IPS DF 4.7 (cell line): Measurements from ENCODE around the gene LTB4R.
"Not testable (repeated sequence)": the region's sequence is repeated elsewhere in the genome, so short reads cannot be mapped to it uniquely, and the experiment has no call there.

ENCODE experiments used
- DNase-seq: peaks from one replicate; pipeline ENCODE4 v3.0.0-alpha.2; 2013; ENCODE audit warnings: low spot score; ENCODE audit errors: extremely low read depth

Gene LTB4R

DNA sequence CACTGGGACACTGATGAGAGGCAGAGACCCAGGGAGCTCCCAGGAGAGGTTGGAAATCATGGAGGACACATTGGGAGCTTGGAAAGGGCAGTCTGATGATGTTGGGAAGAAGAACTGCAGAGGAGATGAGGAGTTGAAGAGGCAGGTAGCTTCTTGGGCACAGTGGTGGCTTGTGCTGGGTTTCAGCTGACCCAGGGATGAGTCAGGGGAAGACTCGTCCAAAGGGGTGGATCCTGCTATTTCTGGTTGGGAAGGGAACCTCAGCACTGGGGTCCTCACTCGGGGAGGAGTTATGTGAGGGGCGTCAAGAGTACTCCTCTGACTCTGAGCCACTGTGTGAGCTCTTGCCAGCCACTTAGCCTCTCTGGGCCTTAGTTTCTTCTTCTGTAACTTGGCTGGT lies 12.0 kb downstream of the LTB4R start:
- DNase-seq, result no peak

DNA sequence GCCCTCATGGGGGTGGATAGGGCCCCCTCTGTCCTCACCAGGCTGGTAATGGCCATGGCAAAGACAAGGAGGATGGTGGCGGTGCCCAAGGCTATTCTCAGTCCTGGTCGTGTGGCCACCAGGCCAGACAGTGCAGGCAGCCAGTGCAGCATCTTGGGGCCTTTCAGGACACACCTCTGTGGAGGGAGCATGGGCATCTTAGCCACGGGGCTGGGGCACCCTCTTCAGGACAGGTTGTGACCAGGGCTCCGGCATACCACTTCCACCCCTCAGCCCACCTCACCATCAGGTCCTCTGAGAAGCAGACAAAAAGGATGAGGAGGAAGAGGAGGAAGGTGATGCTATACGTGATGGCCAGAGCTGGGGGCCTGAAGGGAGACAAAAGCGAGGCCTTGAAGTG lies 12.7 kb downstream of the LTB4R start:
- no peak for DNase-seq

DNA sequence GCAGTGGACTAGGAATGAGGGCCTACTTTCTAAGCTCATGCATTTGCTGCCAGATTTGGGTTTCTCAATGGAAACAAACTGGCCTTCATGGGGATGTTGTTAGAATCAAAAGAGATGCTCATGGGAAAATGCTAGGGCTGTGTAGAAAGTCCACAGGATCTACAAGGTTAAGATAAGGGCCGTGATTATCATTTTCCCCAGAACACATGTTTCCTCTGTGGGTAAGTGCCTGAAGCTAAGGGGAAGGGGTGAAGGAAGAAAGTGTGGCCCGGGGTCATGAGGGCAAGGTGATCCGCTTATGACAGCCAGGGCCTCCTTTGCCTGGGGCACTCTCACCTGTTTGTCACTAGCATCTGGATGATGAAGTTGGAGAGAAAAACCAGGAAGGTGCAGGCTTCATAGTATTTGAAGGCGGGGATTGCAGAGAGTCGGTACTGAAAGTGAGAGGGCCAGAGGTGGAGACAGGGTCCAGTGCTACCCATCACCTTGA lies 13.8 kb downstream of the LTB4R start:
- no peak for DNase-seq

DNA sequence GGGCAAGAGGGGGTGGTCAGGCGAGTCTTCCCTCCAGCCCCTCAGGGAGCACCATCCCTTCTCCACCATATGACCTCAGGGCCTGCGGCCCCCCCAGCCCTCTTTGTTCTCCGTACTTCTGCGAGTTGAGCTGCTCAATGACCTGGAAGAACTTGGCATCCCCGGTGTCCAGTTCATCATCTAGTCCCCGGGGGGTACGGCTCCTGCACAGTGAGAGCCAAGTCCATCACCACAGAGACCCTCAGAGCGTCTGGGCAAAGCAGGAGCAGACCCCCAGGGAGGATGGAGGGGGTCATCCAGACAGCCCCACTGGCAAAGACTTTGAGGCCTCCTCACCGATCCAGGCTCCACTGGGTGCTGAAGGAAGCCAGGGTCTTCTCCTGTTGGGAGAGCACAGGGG lies 14.7 kb downstream of the LTB4R start:
- no peak for DNase-seq

DNA sequence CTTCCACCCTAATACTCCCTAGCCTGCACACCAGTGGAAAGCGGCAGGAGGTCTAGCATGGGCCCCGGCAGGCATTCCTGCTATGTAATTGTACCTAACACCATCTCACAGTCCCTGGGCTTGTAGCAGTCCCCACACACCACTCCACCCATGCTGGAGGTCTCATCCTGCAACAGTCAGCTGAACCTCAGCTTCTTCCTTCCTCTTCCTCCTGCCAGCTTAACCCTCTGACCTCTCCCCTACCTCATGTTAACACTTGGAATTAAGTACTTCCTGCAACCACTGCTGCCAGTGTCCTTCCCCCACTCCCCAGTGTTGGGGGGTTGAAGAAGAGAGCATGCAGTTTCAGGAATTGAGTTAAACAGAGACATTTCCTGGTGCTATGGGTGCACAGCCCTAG lies 16.0 kb downstream of the LTB4R start:
- DNase-seq, result no peak

DNA sequence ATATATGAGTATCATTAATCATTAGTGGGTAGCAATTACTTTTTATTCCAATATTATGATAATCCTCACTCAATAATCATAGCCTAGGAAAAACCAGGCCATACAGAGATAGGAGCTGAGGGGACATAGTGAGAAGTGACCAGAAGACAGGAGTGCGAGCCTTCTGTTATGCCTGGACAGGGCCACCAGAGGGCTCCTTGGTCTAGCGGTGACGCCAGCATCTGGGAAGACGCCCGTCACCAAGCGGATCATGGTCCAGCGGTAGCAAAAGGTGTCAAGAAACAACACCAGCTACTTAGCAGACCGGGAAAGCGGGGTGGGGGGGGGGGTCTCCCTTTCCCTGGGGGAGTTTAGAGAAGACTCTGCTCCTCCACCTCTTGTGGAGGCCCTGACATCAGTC lies 16.6 kb downstream of the LTB4R start:
- not testable (repeated sequence) for DNase-seq

DNA sequence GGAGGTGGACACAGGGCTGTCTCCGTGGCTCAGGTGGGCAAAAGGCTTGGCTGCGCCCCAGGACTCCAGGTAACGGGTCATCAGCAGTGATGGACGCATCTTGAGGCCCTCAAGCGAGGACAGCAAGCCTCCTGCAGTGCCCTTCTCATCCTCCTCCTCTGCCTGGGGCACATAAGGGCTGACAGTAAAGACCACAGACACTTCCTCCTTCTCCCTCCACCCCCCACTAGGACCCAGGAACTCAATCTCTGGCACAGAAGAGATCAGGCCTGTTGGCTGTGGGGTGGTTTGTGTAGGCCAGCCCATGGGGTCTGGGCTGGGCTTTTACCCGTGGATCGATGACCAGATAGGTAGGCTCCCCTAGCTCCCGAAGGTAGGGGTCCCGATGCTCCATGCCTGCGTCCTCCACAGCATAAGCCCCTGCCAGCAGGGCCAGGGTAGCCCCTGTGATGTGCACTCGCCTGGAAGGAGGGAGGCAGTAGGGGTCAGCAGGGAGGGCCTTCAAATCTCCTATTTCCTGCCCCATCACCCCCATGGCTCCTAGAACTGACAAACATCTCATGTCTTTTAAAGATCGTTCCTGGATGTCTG lies 17.9 kb downstream of the LTB4R start:
- DNase-seq, result no peak

DNA sequence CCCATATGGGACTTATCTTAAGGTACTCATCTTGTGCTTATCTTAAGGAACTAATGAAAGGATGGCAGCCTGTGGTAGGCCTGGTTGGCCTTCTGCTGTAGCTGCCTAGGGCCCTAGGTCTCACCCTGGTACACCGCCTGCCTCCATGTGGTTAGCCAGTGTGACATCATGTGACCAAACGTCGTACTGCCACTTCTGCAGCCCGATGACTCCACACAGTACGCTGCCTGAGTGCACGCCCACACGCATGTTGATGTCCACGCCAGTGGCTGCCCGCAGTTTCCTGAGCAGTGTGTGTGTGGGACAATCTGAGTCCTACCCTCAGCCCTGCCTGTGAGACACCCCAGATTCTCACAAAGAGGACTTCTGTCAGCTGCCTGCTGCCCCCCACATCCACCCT lies 18.4 kb downstream of the LTB4R start:
- DNase-seq, result no peak

DNA sequence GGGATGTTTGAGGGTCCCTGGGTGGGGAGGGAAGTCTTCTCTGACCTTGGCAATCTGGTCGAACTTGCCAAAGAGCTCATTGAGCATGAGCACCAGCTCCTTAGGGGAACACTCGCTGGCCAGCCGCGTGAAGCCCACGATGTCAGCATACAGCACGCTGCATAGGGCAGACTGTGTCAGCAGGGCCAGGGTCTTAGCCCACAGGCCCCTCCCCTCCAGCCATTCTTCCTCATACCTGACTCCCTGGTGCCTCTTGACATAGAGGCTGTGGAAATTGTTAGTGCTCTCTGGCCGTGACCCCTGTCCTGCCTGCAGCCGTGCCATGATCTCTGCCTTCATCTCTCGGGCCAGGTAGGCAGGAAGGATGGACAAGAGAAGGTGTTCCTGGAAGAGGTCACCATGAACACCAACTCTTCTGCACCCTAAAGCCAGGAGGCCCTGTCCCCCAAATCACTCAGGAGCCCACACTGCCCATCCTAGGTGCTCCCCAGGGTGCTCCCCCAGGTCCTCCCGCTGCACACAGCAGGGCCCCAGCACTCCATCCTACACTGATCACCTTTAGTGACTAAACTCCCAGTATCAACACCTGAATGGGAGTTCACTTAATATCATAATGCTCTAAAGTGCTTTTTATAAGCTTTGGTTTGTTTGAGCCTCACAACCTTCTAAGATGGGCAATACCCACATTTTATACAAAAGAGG lies 19.8 kb downstream of the LTB4R start:
- DNase-seq, result no peak

DNA sequence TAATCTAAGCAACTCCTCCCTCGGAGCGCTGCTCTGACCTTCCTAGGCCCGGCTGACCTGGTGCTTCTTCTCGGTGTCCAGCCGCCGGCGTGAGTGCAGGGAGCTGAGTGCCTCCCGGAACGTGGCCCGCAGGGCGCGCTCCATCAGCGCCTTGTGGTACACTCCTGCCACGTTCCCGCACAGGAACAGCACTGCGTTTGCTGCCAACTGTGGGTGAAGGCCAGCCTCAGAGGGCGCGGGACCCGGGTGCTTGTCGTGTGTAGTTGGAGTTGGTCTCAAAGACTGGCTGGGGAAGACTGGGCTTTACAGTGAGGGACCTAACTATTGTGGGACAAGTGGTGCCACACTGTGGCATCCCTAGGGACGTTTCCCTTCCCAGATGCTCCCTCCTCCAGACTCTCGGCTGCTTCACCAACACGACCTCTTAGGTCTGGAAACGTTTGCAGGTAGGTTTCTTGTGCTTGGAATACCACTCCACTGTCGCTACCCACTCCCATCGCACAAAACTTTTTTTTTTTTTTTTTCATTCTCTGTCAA lies 20.5 kb downstream of the LTB4R start:
- no peak for DNase-seq

DNA sequence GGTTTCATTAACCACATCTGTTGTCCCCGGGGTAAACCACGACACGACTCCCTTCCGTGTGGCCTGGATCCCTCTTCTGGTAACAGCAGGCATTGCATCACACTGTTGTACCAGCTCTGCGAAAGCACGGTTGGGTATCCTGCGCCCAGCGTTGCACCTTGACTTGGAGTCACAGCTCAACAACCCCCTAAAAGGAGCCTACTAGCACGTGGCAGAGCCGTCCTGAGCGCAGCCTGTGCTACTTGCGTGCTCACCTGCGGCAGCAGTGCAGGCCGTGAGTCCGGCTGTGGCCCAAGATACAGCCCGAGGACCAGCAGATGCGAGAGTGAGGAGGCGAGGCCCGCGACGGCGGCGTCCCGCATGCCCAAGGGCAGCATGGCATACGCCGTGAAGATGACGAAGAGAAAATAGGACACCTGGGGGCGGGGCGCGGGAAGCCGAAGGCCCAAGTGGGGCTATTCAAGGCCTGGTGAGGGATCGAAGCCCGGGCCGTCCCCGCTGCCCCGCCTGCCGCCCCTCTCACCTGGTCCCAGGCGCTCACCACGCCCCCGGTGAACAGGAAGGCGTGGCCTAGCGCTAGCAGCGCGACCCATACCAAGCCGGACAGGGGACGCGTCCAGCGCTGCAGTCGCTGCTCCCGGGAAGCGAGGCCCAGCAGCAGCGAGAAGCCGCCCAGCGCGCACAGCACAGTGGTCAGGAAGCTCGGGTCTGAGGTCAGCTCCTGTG lies 21.1 kb downstream of the LTB4R start:
- no peak for DNase-seq

DNA sequence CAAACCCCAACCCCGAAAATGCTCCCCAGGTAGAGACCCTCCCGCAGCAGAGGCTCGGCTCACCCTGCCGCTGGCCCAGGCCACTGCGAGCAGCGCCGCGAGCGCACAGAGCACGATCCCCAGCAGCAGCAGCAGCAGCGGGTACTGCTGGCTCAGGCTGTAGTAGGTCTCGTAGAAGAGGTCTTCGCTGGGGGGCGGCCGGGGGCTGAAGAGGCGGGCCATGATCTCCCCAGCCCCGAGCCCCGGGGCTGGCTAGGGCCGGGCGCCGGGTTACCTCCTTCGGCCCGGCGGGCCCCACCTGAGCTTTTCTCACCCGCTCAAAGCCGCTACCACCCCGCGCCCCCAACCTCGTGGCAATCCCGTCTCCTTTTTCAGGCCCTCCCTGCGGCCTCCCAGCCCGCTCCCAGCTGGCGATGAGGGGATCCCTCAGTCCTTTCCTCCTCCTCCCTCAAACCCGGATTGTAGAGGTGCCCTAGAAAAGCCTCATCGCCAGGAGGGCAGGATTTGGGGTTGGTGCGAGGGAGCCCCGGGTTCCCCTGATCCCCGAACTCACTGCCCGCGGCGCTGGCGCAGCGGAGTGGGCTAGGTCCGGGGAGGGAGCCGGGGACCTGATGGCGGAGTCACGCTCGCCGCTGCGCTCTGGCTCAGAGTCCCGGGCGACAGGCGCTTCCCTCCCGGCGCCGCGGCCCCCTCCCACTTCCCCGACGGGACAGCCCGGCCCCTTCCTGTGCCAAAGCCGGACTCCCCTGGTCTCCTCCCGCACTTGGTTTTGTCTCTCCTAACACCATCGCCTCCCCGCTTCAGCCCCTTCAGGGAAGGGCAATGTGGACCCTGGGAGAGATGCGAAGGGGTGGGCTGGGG lies 23.4 kb downstream of the LTB4R start, which contains the start of gene ADCY4:
Gene ADCY4, minus strand, starts transcription at position 641 of the 861 bp plus-strand sequence. Its CDS starts 419 bp downstream, at position 222.
- DNase-seq, result no peak

DNA sequence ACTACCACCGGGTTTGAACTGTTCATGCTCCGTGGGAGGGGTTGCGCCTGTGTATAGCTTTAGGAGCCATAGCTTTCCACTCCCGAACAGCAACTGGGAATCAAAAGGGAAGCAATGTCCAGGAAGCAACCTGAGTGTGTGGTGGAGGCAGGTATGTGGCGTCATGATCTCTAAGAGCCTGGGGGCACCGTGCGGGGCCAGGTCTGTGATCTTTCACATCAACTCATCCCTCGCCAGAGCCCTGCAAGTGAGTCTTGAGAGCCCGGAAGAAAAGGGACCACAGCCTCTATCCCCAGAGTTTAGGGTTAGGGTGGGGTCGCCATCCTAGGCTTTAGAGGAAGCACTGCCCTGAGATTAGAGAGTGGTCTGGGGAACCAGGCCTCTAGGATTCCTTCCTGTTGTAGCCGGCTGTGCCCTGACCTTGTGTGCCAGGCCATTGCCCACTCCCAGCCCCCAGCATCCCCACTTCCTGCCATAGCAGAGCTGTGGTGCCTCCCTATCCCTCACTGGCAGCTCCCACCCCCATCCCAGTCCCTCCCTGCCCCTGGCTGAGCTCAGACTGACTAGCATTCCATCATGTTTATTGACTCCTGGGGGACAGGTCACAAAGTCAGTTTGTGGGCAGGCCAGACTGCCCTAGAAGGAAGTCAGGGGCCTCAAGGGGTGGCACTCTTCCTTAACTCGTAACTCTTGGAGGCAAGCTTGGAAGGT lies 24.3 kb downstream of the LTB4R start:
- DNase-seq, result no peak

DNA sequence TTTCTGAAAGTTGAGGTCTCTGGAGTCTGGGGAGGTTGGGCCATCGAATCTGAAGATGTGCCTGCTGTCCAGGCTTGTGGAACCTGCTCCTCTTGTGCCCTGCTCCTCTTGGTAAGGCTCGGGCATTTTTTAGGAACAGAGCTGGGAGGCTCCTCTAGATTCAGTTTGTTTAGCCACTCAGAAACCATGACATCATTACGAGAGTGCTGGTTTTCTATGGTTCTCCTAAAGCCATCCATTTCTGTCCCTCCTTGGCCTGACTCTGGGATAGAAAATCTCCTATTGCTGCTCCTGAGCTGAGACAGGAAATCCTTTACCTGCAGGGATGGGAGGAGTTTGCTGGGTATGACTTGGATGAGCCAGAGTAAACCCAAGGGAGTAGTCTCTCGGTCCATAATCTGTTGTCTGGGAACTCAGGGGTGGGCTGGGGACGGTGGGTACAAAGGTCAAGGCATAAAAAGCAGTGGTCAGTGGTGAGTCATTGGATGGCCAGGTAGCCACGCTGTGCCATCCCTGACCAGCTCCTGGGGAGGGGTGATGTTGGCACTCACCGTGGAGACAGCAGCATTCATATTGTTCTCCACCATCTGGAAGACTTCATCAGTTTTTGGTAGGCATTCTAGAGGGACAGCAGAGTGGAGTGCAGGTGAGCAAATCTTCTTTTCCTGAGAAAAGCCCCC lies 26.0 kb downstream of the LTB4R start:
- no peak for DNase-seq

DNA sequence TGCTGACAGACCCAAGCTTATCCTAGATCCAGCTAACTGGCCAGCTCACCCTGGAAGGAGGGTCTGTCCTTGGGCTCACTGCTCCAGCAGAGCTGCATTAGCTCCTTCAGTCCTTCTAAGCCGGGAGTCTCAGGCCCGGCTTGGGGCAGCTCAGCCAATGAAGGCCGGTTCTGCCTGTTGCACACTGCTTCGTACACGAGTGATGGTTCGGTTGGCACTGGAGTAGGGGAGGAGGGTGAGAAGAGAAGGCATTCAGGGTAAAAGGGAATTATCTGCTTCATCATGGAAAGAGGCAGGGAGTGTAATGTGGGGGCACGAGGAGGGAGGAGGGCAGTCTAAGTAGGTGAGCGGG lies 26.5 kb downstream of the LTB4R start:
- no peak for DNase-seq

DNA sequence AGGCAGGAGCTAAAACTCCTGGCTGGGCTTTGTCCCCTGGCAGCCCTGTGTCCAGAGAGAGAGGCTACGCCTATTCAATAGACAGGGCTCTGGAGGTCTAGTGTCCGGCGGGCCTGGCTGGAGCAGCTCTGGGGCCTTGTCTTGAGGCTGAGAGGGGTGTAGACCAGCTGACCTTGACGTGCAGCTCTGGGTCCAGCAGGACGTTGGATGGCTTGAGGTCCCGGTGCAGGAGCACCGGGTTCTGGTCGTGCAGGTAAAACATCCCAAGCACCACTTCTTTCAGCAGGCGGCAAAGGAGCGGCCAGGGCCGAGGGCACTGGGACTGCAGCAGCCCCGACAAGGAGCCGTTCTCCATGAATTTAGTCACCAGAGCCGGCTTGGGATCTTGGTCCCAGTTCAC lies 27.5 kb downstream of the LTB4R start:
- DNase-seq, result no peak

DNA sequence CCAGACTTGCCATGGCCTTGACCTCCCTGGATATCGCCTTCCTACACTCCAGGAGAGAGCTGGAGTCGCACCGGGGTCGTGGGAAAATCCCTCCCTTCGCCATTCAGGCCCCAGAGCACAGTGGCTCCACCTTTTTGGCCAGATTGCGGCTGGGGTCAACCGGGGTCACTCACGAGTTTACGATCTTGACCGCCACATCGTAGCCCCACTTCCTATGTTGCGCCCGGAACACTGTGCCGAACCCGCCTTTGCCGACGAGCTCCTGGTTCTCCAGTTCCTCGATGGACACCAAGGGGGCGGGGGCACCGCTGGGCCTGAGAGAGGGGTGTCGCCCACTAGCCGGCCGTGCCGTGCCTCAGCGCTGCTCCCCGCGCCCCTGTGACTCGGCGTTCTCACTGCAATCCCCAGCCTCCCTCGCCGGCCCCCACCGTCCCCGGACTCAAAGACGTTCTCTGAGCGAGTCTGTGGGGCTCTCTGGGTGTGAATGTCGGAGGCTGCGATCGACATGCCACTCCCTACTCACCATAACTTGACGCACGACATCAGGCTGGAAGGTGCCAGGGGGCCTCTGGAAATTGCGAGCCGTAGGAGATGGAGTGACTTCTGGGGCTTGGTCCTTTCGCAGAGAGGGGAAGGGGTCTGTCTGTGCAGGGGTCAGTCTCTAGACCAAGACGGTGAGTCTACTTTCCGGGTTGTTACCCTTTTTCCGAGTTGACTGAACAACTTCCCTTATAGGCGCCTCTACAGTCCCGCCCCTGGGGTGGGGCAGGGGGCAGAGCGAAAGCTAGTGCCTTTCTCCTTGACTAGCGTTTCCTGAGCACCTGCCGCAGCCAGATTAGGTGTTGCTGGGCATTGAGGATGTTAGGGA lies 28.2 kb downstream of the LTB4R start, which contains the start of gene RIPK3:
Gene RIPK3, minus strand, starts transcription at position 708 of the 868 bp plus-strand sequence. Its CDS starts 165 bp downstream, at position 543.
- no peak for DNase-seq

DNA sequence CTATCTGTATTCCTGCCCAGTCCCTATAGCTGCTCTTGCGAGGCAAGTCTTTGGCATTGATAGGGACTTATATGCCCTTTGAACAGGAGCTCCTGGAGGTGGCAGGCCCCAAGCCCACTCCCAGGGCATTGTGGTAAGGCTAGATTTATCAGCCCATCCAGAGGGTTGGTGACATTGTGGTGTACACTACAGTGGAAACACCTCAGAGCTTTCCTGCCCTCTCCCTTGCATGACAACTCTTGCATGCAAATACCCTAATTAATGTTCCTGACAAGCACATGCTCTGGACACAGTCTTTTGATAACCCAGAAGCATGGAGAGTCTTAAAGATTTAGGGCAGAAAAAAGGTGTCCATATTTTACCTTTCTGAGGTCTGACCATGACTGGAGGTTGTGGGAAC lies 29.3 kb downstream of the LTB4R start:
- DNase-seq, result no peak

DNA sequence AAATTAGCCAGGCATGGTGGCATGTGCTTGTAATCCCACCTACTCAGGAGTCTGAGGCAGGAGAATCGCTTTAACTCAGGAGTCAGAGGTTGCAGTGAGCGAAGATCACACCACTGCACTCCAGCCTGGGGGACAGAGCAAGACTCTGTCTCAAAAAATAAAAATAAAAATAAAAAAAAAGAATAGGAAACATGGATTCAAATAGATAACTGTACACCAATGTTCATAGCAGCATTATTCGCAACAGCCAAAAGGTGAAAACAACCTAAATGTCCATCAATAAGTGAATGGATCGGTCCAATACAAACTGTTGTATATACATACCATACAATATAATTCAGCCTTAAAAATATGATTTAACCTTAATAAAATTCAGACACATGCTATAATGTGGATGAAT lies 31.6 kb downstream of the LTB4R start:
- no peak for DNase-seq
